ENCODE measurements around the gene LTN1.

DNA sequence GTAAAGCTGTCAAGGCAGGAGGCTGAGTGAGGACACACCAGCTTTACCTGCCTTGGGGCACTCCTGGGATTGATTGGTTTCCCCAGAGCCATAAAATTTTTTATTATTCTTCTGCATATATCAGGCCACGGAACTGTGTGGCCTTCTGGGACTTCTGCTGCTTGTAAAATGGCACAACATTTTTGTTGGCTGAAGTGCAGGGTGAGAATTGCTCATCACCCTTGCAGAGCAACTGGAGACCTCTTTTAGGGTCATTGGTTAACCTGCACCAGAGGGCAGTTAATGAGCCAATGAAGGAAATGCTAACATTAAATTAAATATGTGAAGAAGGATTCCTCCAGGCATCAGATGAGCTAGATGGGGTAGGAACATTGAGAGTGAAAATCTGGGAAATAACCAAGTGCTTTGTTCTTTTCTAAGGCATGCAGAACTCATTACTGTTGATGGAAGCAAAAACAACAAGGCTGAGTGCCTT lies 87.7 kb downstream of the LTN1 start:
- TF ChIP-seq, protein P1, sequence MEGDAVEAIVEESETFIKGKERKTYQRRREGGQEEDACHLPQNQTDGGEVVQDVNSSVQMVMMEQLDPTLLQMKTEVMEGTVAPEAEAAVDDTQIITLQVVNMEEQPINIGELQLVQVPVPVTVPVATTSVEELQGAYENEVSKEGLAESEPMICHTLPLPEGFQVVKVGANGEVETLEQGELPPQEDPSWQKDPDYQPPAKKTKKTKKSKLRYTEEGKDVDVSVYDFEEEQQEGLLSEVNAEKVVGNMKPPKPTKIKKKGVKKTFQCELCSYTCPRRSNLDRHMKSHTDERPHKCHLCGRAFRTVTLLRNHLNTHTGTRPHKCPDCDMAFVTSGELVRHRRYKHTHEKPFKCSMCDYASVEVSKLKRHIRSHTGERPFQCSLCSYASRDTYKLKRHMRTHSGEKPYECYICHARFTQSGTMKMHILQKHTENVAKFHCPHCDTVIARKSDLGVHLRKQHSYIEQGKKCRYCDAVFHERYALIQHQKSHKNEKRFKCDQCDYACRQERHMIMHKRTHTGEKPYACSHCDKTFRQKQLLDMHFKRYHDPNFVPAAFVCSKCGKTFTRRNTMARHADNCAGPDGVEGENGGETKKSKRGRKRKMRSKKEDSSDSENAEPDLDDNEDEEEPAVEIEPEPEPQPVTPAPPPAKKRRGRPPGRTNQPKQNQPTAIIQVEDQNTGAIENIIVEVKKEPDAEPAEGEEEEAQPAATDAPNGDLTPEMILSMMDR (conservative IDR thresholded peaks at IDR 0.05; ENCODE audit: low read length): no peak
- no peak for TF ChIP-seq EZH2phosphoT487 (IDR thresholded peaks at IDR 0.05; ENCODE audit: borderline replicate concordance)

Measured in Loucy (cell line).